HCT116 (cell line): ENCODE measurements around the gene TRPM5. TPM values are rescaled to one million over a fixed set of nuclear protein-coding genes. Genes with fewer than 3 reads are reported as not detected.

Experiments
- ATAC-seq: fragments of 200-7000 bp; cut with Tn5 transposase; 2 replicates; pipeline ENCODE4 v1.9.1; 2020; ENCODE audit warnings: mild to moderate bottlenecking, moderate library complexity
- BruUV-seq: library from RNA; stranded (reverse); fragments of 400-500 nt; replicated peaks from 2 replicates; lab custom pipeline; 2021; lab: Mats Ljungman, UMichigan
- CTCF ChIA-PET: fragments of 300-600 bp; sonication (Branson Sonifier 250); formaldehyde crosslinking; loops from one replicate; lab custom pipeline; 2021; ENCODE audit warnings: antibody characterized with exemption; lab: Charles Lee
- POLR2A ChIA-PET: fragments of 300-600, 350-600 bp; sonication (Branson Sonifier 250); formaldehyde crosslinking; loops from one replicate; lab custom pipeline; 2021; ENCODE audit warnings: antibody characterized with exemption; lab: Charles Lee
- RAD21 ChIA-PET, 2 experiments: fragments of 300-600 bp; sonication (Branson Sonifier 250); formaldehyde crosslinking; loops; one replicate each; lab custom pipeline; 2023; ENCODE audit warnings: low total read pairs in 2 of 2; ENCODE audit not compliant: uncharacterized antibody in 2 of 2, unreplicated experiment in 2 of 2, low non-redundant PET in 1 of 2; lab: Charles Lee
- DNase-seq: peaks from one replicate; pipeline ENCODE4 v3.0.0-alpha.2; 2010; ENCODE audit warnings: low read depth, low spot score
- H2AFZ ChIP-seq: fragments of 200-600 bp; shearing (Covaris generic), sonication (generic); 2 replicates; pipeline ENCODE4 v1.6.1; 2017; ENCODE audit warnings: low read depth, mixed run types, mixed read lengths, antibody characterized with exemption, low read length; ENCODE audit not compliant: poor library complexity, severe bottlenecking
- H3K27ac ChIP-seq: 2 replicates; pipeline ENCODE4 v1.5.1; 2012; ENCODE audit warnings: low read depth, low read length
- H3K27me3 ChIP-seq: fragments of 200-600 bp; sonication (generic); 2 replicates; pipeline ENCODE4 v1.6.1; 2016; ENCODE audit warnings: mixed run types, low read length, mixed read lengths; ENCODE audit not compliant: insufficient read depth
- H3K36me3 ChIP-seq, 2 experiments: fragments of 200-500 bp in 1 of 2; fragments of 200-600 bp in 1 of 2; sonication (Bioruptor generic) in 1 of 2; sonication (generic) in 1 of 2; 2 replicates each; pipeline versions ENCODE4 v1.5.1 to v1.6.1; 2014 to 2016; ENCODE audit warnings: low read length in 2 of 2, inconsistent platforms in 1 of 2, mixed read lengths in 1 of 2, mixed run types in 1 of 2; ENCODE audit not compliant: insufficient read depth in 2 of 2, control insufficient read depth in 1 of 2
- H3K4me1 ChIP-seq, 2 experiments: fragments of 200-600 bp in 1 of 2; sonication (generic) in 1 of 2; 2 replicates each; pipeline versions ENCODE4 v1.5.1 to v1.6.1; 2012 to 2017; ENCODE audit warnings: low read length in 2 of 2, inconsistent platforms in 1 of 2, mild to moderate bottlenecking in 1 of 2, mixed read lengths in 1 of 2, mixed run types in 1 of 2, moderate library complexity in 1 of 2; ENCODE audit not compliant: insufficient read depth in 2 of 2, control insufficient read depth in 1 of 2
- H3K4me2 ChIP-seq: fragments of 200-600 bp; sonication (generic); 2 replicates; pipeline ENCODE4 v1.6.1; 2017; ENCODE audit warnings: mixed run types, low read length, mixed read lengths
- H3K4me3 ChIP-seq, 2 experiments: fragments of 200-600 bp in 1 of 2; sonication (generic) in 1 of 2; replicated peaks in 1 of 2; 2 replicates each; pipeline ENCODE4 v1.5.1; 2011 to 2016; ENCODE audit warnings: low read length in 2 of 2, control low read depth in 1 of 2, low read depth in 1 of 2, mild to moderate bottlenecking in 1 of 2, mixed read lengths in 1 of 2, mixed run types in 1 of 2
- H3K79me2 ChIP-seq: fragments of 200-600 bp; sonication (generic); 2 replicates; pipeline ENCODE4 v1.6.1; 2017; ENCODE audit warnings: mild to moderate bottlenecking, mixed run types, low read length, moderate library complexity, mixed read lengths; ENCODE audit not compliant: insufficient read depth
- H3K9ac ChIP-seq: fragments of 200-600 bp; sonication (generic); 2 replicates; pipeline ENCODE4 v1.6.1; 2016; ENCODE audit warnings: low read length, mixed read lengths
- H3K9me2 ChIP-seq: fragments of 200-600 bp; sonication (generic), shearing (Covaris generic); 2 replicates; pipeline ENCODE4 v1.6.1; 2017; ENCODE audit warnings: mixed run types, mild to moderate bottlenecking, moderate library complexity; ENCODE audit not compliant: insufficient read depth
- H3K9me3 ChIP-seq, 2 experiments: fragments of 200-500 bp in 1 of 2; fragments of 200-600 bp in 1 of 2; sonication (Bioruptor generic) in 1 of 2; sonication (generic) in 1 of 2; 2 replicates each; pipeline ENCODE4 v1.6.1; 2014 to 2017; ENCODE audit warnings: low read length in 2 of 2, mixed read lengths in 2 of 2, inconsistent platforms in 1 of 2, low read depth in 1 of 2, mild to moderate bottlenecking in 1 of 2, mixed run types in 1 of 2, moderate library complexity in 1 of 2; ENCODE audit not compliant: control insufficient read depth in 1 of 2, insufficient read depth in 1 of 2
- H4K20me1 ChIP-seq: fragments of 200-600 bp; sonication (generic), shearing (Covaris generic); 2 replicates; pipeline ENCODE4 v1.6.1; 2017; ENCODE audit warnings: mixed run types, mild to moderate bottlenecking, moderate library complexity; ENCODE audit not compliant: insufficient read depth
- ATF3 ChIP-seq: IDR thresholded peaks from 2 replicates; pipeline ENCODE4 v1.6.1; 2012
- ELF1 ChIP-seq: IDR thresholded peaks from 2 replicates; pipeline ENCODE4 v1.6.1; 2012; ENCODE audit warnings: low read depth, borderline replicate concordance
- EZH2phosphoT487 ChIP-seq: fragments of 200-600 bp; IDR thresholded peaks from 2 replicates; pipeline ENCODE4 v1.6.1; 2018; ENCODE audit warnings: antibody characterized with exemption, borderline replicate concordance
- RAD21 ChIP-seq: IDR thresholded peaks from 2 replicates; pipeline ENCODE4 v1.6.1; 2012; ENCODE audit warnings: low read depth, mild to moderate bottlenecking
- SIN3A ChIP-seq: IDR thresholded peaks from 2 replicates; pipeline ENCODE4 v1.6.1; 2012; ENCODE audit warnings: low read depth
- SP1 ChIP-seq: IDR thresholded peaks from 2 replicates; pipeline ENCODE4 v1.6.1; 2012; ENCODE audit warnings: low read depth
- intact Hi-C: fragments of 100-400 bp; cut with micrococcal nuclease; formaldehyde crosslinking; loops from 2 replicates; pipeline ENCODE4 v1.10.0; 2022
- total RNA-seq: library from RNA; stranded (reverse); gene quantifications from one replicate; pipeline ENCODE4 v1.2.1, GENCODE V29; 2021; ENCODE audit not compliant: unreplicated experiment

Gene TRPM5
- total RNA-seq, 1 experiment from 2014 or later = 0.07 TPM

- no peaks in the 10 kb centered on the region for H4K20me1 ChIP-seq
- H3K9ac ChIP-seq = no peak overlapping the region
- no peaks in the 10 kb centered on the region for H3K27me3 ChIP-seq
- H3K27ac ChIP-seq = no peak overlapping the region
- H2AFZ ChIP-seq = no peak overlapping the region
- ChIA-PET CTCF (interaction anchor here (0.7 to 5.5 kb wide), 17 partner anchors 9 to 472 kb away, joined by 3 to 225 read pairs (median 5); partner anchors contain the start of gene TSSC4), RAD21 (interaction anchor here (0.6 to 3.7 kb wide), 6 partner anchors 18 to 251 kb away, joined by 3 to 56 read pairs (median 4); partner anchors contain the start of gene TSSC4 (in 1 of the 2)), POLR2A (no interaction called here)
- TF ChIP-seq ATF3 (no peak), EZH2phosphoT487 (no peak)
- H3K9me2 ChIP-seq = no peaks in the 10 kb centered on the region
- ATAC-seq = no peak
- no TSS peak for BruUV-seq
- H3K9me3 ChIP-seq = no peaks in the 10 kb centered on the region
- intact Hi-C loops = loop anchor here (1.0 kb wide), 4 partner anchors 19 to 253 kb away; partner anchors contain the start of gene TSSC4
- no peak overlapping the region for H3K4me3 ChIP-seq
- peaks cover 0 to 13% of the 10 kb centered on the region in 2 experiments; a peak in 2 of 4 replicates for H3K4me1 ChIP-seq
- no peaks in the 10 kb centered on the region for H3K36me3 ChIP-seq
- DNase-seq = no peak
- H3K79me2 ChIP-seq = no peaks in the 10 kb centered on the region
- no peak overlapping the region for H3K4me2 ChIP-seq
Observed at GRCh38 chr11:2418693-2419360, 25.5 kb downstream of the TRPM5 start.

DNA sequence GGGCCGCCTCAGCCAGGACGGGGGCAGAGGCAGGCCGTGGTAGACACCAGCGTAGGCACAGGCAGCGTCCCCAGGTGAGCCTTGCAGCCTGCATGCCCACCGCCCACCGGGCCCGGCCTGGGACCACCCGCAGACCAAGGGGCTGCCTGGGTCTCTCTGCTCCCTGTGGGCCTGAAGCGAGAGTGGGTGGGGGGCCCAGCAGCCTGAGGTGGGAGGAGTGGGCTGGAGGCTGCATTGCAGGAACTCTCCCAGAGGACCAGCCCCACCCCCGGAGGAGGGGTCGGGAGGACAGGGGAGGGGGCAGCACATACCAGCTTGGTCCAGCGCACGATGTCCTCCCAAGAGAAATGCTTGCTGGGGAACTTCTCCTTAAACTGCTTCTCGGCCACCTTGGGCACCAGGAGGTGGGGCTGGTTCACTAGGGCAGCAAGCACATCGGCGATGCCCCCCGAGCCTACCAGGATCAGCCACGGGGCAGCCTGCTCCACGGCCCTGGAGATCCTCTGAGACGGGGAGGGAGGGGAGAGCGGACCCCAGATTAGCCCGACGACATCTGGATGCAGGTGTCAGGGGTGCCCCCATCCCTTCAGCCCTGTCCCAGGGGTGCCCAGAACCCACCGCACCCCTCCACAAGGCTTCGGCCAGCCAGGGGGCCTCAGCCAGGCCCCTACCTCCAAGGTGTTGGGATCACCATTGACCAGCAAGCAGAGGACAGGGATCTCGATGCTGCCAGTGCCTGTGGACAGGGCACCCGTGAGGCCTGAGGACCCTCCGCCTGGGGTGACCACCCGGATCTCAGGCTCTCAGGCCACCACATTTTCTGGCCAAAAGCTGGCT lies 26.2 kb downstream of the TRPM5 start:
- no peaks in the 10 kb centered on the region for H3K79me2 ChIP-seq
- H3K36me3 ChIP-seq = no peaks in the 10 kb centered on the region
- H3K9ac ChIP-seq = no peak overlapping the region
- peaks cover 0 to 13% of the 10 kb centered on the region in 2 experiments; a peak in 2 of 4 replicates for H3K4me1 ChIP-seq
- H3K4me3 ChIP-seq = no peak overlapping the region
- no peak overlapping the region for H3K4me2 ChIP-seq
- no peak overlapping the region for H3K27ac ChIP-seq
- H4K20me1 ChIP-seq = no peaks in the 10 kb centered on the region
- DNase-seq = no peak
- no TSS peak for BruUV-seq
- H3K9me2 ChIP-seq = no peaks in the 10 kb centered on the region
- H3K27me3 ChIP-seq = no peaks in the 10 kb centered on the region
- no peak overlapping the region for H2AFZ ChIP-seq
- RAD21 ChIA-PET = interaction anchor here in 1 of 2 experiments (3.7 kb wide), 1 partner anchor 113 kb away, joined by 56 read pairs; no protein-coding TSS in a partner anchor
- ATAC-seq = no peak
- intact Hi-C loops = no loop called here
- no peak for TF ChIP-seq SP1
- no peak for TF ChIP-seq ELF1
- TF ChIP-seq SIN3A = no peak
- TF ChIP-seq RAD21 = no peak
- CTCF ChIA-PET = interaction anchor here (5.5 kb wide), 1 partner anchor 113 kb away, joined by 225 read pairs; no protein-coding TSS in a partner anchor
- POLR2A ChIA-PET = no interaction called here
- no peaks in the 10 kb centered on the region for H3K9me3 ChIP-seq
